HG02852 (cell line): ENCODE data around the gene SDS.
A peak's percentile ranks its signal among the peaks of the same experiment; 100 is the strongest.
"Not testable (repeated sequence)": the region's sequence is repeated elsewhere in the genome, so short reads cannot be mapped to it uniquely, and the experiment has no call there.

ENCODE experiments used
- ATAC-seq: cut with Tn5 transposase; IDR thresholded peaks from one replicate; pipeline ENCODE4 v1.9.1; 2021; ENCODE audit warnings: mild to moderate bottlenecking, moderate library complexity; ENCODE audit not compliant: unreplicated experiment

Gene SDS

GRCh38 chr12:113358381-113359132, 45.1 kb downstream of the SDS start, which contains the start of gene PLBD2:
TSS of gene PLBD2 (plus strand) at chr12:113358587. CDS start at chr12:113358601, 14 bp downstream.
- ATAC-seq, result peak; percentile 91

- ATAC-seq, result not testable (repeated sequence)
Observed at GRCh38 chr12:113354192-113354591, 49.5 kb downstream of the SDS start.

- no peak for ATAC-seq
Observed at GRCh38 chr12:113351089-113351488, 52.6 kb downstream of the SDS start.

- no peak for ATAC-seq
Observed at GRCh38 chr12:113348849-113349536, 54.7 kb downstream of the SDS start.

- ATAC-seq, result no peak
Observed at GRCh38 chr12:113347892-113348291, 55.8 kb downstream of the SDS start.

GRCh38 chr12:113347107-113347506, 56.6 kb downstream of the SDS start:
- ATAC-seq, result no peak

- ATAC-seq, result no peak
Observed at GRCh38 chr12:113346353-113346752, 57.3 kb downstream of the SDS start.

- no peak for ATAC-seq
Observed at GRCh38 chr12:113345318-113345717, 58.4 kb downstream of the SDS start.
